ENCODE data around the gene GRID1.
"Not testable (repeated sequence)": the region's sequence is repeated elsewhere in the genome, so short reads cannot be mapped to it uniquely, and the experiment has no call there.

The GRID1 gene

GRCh38 chr10:86092311-86092710 is 274.3 kb downstream of the GRID1 start:
- DNase-seq, result not testable (repeated sequence)

- DNase-seq, result no peak
Measured at GRCh38 chr10:86091216-86091615, 275.4 kb downstream of the GRID1 start.

- DNase-seq, result no peak
Measured at GRCh38 chr10:86090807-86091206, 275.8 kb downstream of the GRID1 start.

- no peak for DNase-seq
Measured at GRCh38 chr10:86087716-86088115, 278.9 kb downstream of the GRID1 start.

GRCh38 chr10:86086418-86086817 is 280.2 kb downstream of the GRID1 start:
- DNase-seq, result no peak

- no peak for DNase-seq
Measured at GRCh38 chr10:86085686-86086085, 280.9 kb downstream of the GRID1 start.

- no peak for DNase-seq
Measured at GRCh38 chr10:86085136-86085535, 281.5 kb downstream of the GRID1 start.

GRCh38 chr10:86084585-86084984 is 282.0 kb downstream of the GRID1 start:
- DNase-seq, result no peak

GRCh38 chr10:86083664-86084175 is 282.9 kb downstream of the GRID1 start:
- DNase-seq, result no peak

GRCh38 chr10:86083206-86083605 is 283.4 kb downstream of the GRID1 start:
- no peak for DNase-seq

- DNase-seq, result no peak
Measured at GRCh38 chr10:86082556-86082955, 284.0 kb downstream of the GRID1 start.

GRCh38 chr10:86079088-86079487 is 287.5 kb downstream of the GRID1 start:
- no peak for DNase-seq

GRCh38 chr10:86078639-86079035 is 288.0 kb downstream of the GRID1 start:
- DNase-seq, result no peak

- DNase-seq, result no peak
Measured at GRCh38 chr10:86077871-86078638, 288.5 kb downstream of the GRID1 start.

GRCh38 chr10:86077271-86077670 is 289.3 kb downstream of the GRID1 start:
- DNase-seq, result no peak

- not testable (repeated sequence) for DNase-seq
Measured at GRCh38 chr10:86076497-86076896, 290.1 kb downstream of the GRID1 start.

- no peak for DNase-seq
Measured at GRCh38 chr10:86075512-86075911, 291.1 kb downstream of the GRID1 start.

GRCh38 chr10:86074294-86074693 is 292.3 kb downstream of the GRID1 start:
- DNase-seq, result no peak

GRCh38 chr10:86073199-86073977 is 293.2 kb downstream of the GRID1 start:
- DNase-seq, result no peak

- no peak for DNase-seq
Measured at GRCh38 chr10:86072413-86072812, 294.2 kb downstream of the GRID1 start.

GRCh38 chr10:86071758-86072157 is 294.8 kb downstream of the GRID1 start:
- DNase-seq, result no peak

- DNase-seq, result no peak
Measured at GRCh38 chr10:86071145-86071544, 295.4 kb downstream of the GRID1 start.

GRCh38 chr10:86070278-86070677 is 296.3 kb downstream of the GRID1 start:
- no peak for DNase-seq

Measured in DMS79 (cell line).